HepG2 (cell line): ENCODE measurements around the gene NAT14. TPM values are rescaled to one million over a fixed set of nuclear protein-coding genes. Genes with fewer than 3 reads are reported as not detected.

Experiments used
- HNRNPK ChIP-seq: fragments of 200-400 bp; formaldehyde crosslinking; IDR thresholded peaks from 2 replicates; pipeline ENCODE4 v1.6.1; 2018; ENCODE audit warnings: low read length, low read depth, moderate library complexity, mild to moderate bottlenecking; ENCODE audit not compliant: poor library complexity, severe bottlenecking
- MAF1 ChIP-seq: sonication (generic); formaldehyde crosslinking; IDR thresholded peaks from 2 replicates; pipeline ENCODE4 v1.5.0; 2020; ENCODE audit warnings: missing genetic modification reagents, borderline replicate concordance
- NFRKB ChIP-seq: fragments of 450-650 bp; IDR thresholded peaks from 2 replicates; pipeline ENCODE4 v1.6.1; 2017
- REPIN1 ChIP-seq: sonication (generic); formaldehyde crosslinking; IDR thresholded peaks from 2 replicates; pipeline ENCODE4 v1.8.0; 2022; ENCODE audit warnings: missing genetic modification reagents, low read depth, mild to moderate bottlenecking, borderline replicate concordance
- RNF2 ChIP-seq: fragments of 450-650 bp; conservative IDR thresholded peaks from 2 replicates; pipeline ENCODE4 v1.6.1; 2016; ENCODE audit warnings: low read depth
- ZFP90 ChIP-seq: sonication (generic); formaldehyde crosslinking; IDR thresholded peaks from 2 replicates; pipeline ENCODE4 v1.8.0; 2022; ENCODE audit warnings: missing genetic modification reagents, mild to moderate bottlenecking, inconsistent platforms, borderline replicate concordance
- ZNF253 ChIP-seq: sonication (generic); formaldehyde crosslinking; IDR thresholded peaks from 2 replicates; pipeline ENCODE4 v1.8.0; 2022; ENCODE audit warnings: mild to moderate bottlenecking, missing genetic modification reagents, borderline replicate concordance
- ZNF510 ChIP-seq: sonication (generic); formaldehyde crosslinking; IDR thresholded peaks from 2 replicates; pipeline ENCODE4 v1.4.0; 2020; ENCODE audit warnings: low read depth, mild to moderate bottlenecking, missing genetic modification reagents
- ZNF678 ChIP-seq: sonication (generic); formaldehyde crosslinking; IDR thresholded peaks from 2 replicates; pipeline ENCODE4 v1.4.0; 2020; ENCODE audit warnings: mild to moderate bottlenecking, missing genetic modification reagents
- ZNF747 ChIP-seq: sonication (generic); formaldehyde crosslinking; IDR thresholded peaks from 2 replicates; pipeline ENCODE4 v1.8.1; 2023; ENCODE audit warnings: missing genetic modification reagents, mild to moderate bottlenecking, borderline replicate concordance
- ZNF782 ChIP-seq: sonication (generic); formaldehyde crosslinking; IDR thresholded peaks from 2 replicates; pipeline ENCODE4 v1.4.0; 2020; ENCODE audit warnings: missing genetic modification reagents, mild to moderate bottlenecking, borderline replicate concordance
- ZNF841 ChIP-seq: sonication (generic); formaldehyde crosslinking; IDR thresholded peaks from 2 replicates; pipeline ENCODE4 v1.8.1; 2023; ENCODE audit warnings: missing genetic modification reagents, borderline replicate concordance
- polyA plus RNA-seq, 8 experiments: library from polyadenylated mRNA; depleted of rRNA in 3 of 8; stranded (reverse) in 7 of 8; unstranded in 1 of 8; fragments of >200 nt; fragmentation: Illumina TruSeq in 4 of 8; extraction: Trizol in 4 of 8; gene quantifications; 2 replicates each; pipeline versions ENCODE4 v1.2.1 to v1.2.3, GENCODE V29; 2011 to 2016; ENCODE audit warnings: low read depth in 4 of 8, missing spikeins in 1 of 8, mixed read lengths in 1 of 8; ENCODE audit not compliant: insufficient read depth in 1 of 8
- total RNA-seq, 5 experiments: library from RNA; depleted of rRNA; stranded (reverse); fragments of >200 nt; fragmentation: Illumina TruSeq; extraction: Trizol; gene quantifications; 2 replicates each; pipeline ENCODE4 v1.2.3, GENCODE V29; 2016; ENCODE audit warnings: low read depth in 1 of 5
- TF ChIP-seq, protein P1 (sequence below): sonication (generic); formaldehyde crosslinking; IDR thresholded peaks from 2 replicates; pipeline ENCODE4 v1.5.1; 2020; ENCODE audit warnings: missing genetic modification reagents, mild to moderate bottlenecking, borderline replicate concordance
- TF ChIP-seq, protein P2 (sequence below): sonication (generic); formaldehyde crosslinking; IDR thresholded peaks from 2 replicates; pipeline ENCODE4 v1.5.0; 2020; ENCODE audit warnings: missing genetic modification reagents
- TF ChIP-seq, protein P3 (sequence below): sonication (generic); formaldehyde crosslinking; IDR thresholded peaks from 2 replicates; pipeline ENCODE4 v1.4.0; 2020; ENCODE audit warnings: missing genetic modification reagents
- TF ChIP-seq, protein P4 (sequence below): sonication (generic); formaldehyde crosslinking; IDR thresholded peaks from 2 replicates; pipeline ENCODE4 v1.9.0; 2021; ENCODE audit warnings: missing genetic modification reagents, mild to moderate bottlenecking, borderline replicate concordance
- TF ChIP-seq, protein P5 (sequence below): sonication (generic); formaldehyde crosslinking; IDR thresholded peaks from 2 replicates; pipeline ENCODE4 v1.4.0; 2020; ENCODE audit warnings: low read depth, mild to moderate bottlenecking, missing genetic modification reagents
- TF ChIP-seq, protein P6 (sequence below): sonication (generic); formaldehyde crosslinking; IDR thresholded peaks from 2 replicates; pipeline ENCODE4 v1.5.0; 2020; ENCODE audit warnings: mild to moderate bottlenecking, missing genetic modification reagents

NAT14 gene
- total and polyA plus RNA-seq, 2 of the 13 experiments (the other 11 are each of a cell fraction or from before 2014, with no cell fraction given) = 20.7 to 22.3 TPM

DNA sequence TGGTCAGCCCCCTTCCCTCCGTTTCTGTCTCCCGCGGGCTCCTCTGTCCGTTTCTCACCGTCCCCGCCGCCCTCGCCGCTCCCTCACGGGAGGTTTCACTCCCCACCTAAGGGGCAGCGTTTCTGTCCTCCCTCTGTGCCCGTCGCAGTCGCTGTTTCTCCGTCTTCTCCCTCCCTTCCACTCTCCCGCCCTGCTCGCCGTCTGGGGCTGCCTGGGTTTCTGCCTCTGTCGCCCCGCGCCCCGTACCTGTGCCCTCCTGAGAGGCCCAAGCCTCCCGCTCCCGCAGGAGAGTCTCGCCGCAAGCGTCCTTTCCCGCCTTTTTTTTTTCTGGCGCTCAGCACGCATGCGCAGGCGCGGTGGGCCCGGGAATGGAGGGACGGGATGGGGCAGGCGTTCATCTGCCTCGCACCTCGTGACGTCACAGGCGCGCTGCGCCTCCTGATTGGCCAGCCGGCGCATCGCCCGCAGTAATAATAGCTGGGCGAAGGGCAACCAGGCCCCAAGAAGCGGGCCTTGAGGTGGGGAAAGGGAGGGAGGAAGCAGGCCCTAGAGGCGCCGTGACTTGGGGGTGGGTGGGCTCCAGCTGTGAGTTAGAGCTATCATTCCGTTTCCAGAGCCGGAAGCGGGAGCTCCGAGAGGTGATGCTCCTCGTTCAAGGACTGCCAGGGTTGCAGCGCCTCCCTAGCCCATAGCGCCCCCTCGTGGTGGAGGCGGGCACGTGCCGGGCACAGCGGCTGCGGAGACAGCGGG, 18.7 kb downstream of the NAT14 start (continued):
- TF ChIP-seq, protein P1, sequence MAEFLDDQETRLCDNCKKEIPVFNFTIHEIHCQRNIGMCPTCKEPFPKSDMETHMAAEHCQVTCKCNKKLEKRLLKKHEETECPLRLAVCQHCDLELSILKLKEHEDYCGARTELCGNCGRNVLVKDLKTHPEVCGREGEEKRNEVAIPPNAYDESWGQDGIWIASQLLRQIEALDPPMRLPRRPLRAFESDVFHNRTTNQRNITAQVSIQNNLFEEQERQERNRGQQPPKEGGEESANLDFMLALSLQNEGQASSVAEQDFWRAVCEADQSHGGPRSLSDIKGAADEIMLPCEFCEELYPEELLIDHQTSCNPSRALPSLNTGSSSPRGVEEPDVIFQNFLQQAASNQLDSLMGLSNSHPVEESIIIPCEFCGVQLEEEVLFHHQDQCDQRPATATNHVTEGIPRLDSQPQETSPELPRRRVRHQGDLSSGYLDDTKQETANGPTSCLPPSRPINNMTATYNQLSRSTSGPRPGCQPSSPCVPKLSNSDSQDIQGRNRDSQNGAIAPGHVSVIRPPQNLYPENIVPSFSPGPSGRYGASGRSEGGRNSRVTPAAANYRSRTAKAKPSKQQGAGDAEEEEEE = no peak
- TF ChIP-seq ZNF253 (CRISPR knock-in tag) = no peak
- TF ChIP-seq, protein P2, sequence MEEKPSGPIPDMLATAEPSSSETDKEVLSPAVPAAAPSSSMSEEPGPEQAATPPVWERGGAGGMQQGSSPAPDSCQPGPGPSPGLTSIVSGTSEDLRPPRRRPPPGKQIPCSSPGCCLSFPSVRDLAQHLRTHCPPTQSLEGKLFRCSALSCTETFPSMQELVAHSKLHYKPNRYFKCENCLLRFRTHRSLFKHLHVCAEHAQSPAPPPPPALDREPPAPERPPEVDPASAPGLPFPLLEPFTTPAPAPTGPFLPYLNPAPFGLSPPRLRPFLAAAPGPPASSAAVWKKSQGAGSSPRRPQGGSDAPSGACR (CRISPR knock-in tag) = no peak
- TF ChIP-seq, protein P3, sequence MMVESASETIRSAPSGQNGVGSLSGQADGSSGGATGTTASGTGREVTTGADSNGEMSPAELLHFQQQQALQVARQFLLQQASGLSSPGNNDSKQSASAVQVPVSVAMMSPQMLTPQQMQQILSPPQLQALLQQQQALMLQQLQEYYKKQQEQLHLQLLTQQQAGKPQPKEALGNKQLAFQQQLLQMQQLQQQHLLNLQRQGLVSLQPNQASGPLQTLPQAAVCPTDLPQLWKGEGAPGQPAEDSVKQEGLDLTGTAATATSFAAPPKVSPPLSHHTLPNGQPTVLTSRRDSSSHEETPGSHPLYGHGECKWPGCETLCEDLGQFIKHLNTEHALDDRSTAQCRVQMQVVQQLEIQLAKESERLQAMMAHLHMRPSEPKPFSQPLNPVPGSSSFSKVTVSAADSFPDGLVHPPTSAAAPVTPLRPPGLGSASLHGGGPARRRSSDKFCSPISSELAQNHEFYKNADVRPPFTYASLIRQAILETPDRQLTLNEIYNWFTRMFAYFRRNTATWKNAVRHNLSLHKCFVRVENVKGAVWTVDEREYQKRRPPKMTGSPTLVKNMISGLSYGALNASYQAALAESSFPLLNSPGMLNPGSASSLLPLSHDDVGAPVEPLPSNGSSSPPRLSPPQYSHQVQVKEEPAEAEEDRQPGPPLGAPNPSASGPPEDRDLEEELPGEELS (CRISPR knock-in tag) = no peak
- no peak for TF ChIP-seq ZNF747
- TF ChIP-seq ZNF782 (CRISPR knock-in tag) = no peak
- no peak for TF ChIP-seq HNRNPK
- TF ChIP-seq ZNF841 = 0 out of 2 replicates have a peak, but pooled peaks have one; percentile 29
- TF ChIP-seq MAF1 (CRISPR knock-in tag) = no peak
- TF ChIP-seq RNF2 = peak; percentile 70; the same call in 1 of the 2 replicates
- TF ChIP-seq, protein P4, sequence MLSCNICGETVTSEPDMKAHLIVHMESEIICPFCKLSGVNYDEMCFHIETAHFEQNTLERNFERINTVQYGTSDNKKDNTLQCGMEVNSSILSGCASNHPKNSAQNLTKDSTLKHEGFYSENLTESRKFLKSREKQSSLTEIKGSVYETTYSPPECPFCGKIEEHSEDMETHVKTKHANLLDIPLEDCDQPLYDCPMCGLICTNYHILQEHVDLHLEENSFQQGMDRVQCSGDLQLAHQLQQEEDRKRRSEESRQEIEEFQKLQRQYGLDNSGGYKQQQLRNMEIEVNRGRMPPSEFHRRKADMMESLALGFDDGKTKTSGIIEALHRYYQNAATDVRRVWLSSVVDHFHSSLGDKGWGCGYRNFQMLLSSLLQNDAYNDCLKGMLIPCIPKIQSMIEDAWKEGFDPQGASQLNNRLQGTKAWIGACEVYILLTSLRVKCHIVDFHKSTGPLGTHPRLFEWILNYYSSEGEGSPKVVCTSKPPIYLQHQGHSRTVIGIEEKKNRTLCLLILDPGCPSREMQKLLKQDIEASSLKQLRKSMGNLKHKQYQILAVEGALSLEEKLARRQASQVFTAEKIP = no peak
- TF ChIP-seq REPIN1 (CRISPR knock-in tag) = no peak
- no peak for TF ChIP-seq ZNF510
- TF ChIP-seq NFRKB = no peak
- no peak for TF ChIP-seq ZNF678 (CRISPR knock-in tag)
- TF ChIP-seq, protein P5, sequence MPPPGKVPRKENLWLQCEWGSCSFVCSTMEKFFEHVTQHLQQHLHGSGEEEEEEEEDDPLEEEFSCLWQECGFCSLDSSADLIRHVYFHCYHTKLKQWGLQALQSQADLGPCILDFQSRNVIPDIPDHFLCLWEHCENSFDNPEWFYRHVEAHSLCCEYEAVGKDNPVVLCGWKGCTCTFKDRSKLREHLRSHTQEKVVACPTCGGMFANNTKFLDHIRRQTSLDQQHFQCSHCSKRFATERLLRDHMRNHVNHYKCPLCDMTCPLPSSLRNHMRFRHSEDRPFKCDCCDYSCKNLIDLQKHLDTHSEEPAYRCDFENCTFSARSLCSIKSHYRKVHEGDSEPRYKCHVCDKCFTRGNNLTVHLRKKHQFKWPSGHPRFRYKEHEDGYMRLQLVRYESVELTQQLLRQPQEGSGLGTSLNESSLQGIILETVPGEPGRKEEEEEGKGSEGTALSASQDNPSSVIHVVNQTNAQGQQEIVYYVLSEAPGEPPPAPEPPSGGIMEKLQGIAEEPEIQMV (CRISPR knock-in tag) = no peak
- TF ChIP-seq, protein P6, sequence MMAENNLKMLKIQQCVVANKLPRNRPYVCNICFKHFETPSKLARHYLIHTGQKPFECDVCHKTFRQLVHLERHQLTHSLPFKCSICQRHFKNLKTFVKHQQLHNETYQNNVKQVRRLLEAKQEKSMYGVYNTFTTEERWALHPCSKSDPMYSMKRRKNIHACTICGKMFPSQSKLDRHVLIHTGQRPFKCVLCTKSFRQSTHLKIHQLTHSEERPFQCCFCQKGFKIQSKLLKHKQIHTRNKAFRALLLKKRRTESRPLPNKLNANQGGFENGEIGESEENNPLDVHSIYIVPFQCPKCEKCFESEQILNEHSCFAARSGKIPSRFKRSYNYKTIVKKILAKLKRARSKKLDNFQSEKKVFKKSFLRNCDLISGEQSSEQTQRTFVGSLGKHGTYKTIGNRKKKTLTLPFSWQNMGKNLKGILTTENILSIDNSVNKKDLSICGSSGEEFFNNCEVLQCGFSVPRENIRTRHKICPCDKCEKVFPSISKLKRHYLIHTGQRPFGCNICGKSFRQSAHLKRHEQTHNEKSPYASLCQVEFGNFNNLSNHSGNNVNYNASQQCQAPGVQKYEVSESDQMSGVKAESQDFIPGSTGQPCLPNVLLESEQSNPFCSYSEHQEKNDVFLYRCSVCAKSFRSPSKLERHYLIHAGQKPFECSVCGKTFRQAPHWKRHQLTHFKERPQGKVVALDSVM (CRISPR knock-in tag) = no peak
- TF ChIP-seq ZFP90 (CRISPR knock-in tag) = peak; percentile 23; the same call in 1 of the 2 replicates
